Measurements from ENCODE around the gene SORCS2.

Gene SORCS2

GRCh38 chr4:7772711-7773385 is 580.5 kb downstream of the SORCS2 start:
- no CpG with 5 or more reads among the region's 31 CpGs for WGBS (ENCODE audit: extremely low coverage, insufficient coverage, insufficient read length)
- Histone ChIP-seq H3K9ac (ENCODE audit: low read length) (no peak overlapping the region), H3K4ac (ENCODE audit: low read depth, low read length) (no peak overlapping the region), H2BK5ac (ENCODE audit: low read depth, low read length, poor library complexity) (no peak overlapping the region), H3K27ac (ENCODE audit: low read depth, low read length) (no peak overlapping the region), H2BK12ac (ENCODE audit: low read length) (no peak overlapping the region), H4K8ac (ENCODE audit: low read depth, low read length) (no peak overlapping the region), H3K79me1 (ENCODE audit: low read length) (no peaks in the 10 kb centered on the region), H3K23ac (ENCODE audit: low read length) (no peak overlapping the region), H3K79me2 (ENCODE audit: control insufficient read depth, insufficient read depth, low read length, poor library complexity) (no peaks in the 10 kb centered on the region), H3K36me3 (ENCODE audit: control insufficient read depth in 1 of 2, insufficient read depth in 2 of 2, low read length in 2 of 2) (peaks cover 73 to 85% of the 10 kb centered on the region in 2 experiments), H2BK120ac (ENCODE audit: insufficient read depth, low read length, poor library complexity) (no peak overlapping the region), H2AK5ac (ENCODE audit: low read length) (no peak overlapping the region), H4K12ac (ENCODE audit: low read depth, low read length) (no peak overlapping the region), H2AFZ (ENCODE audit: insufficient read depth, low read length, poor library complexity) (no peak overlapping the region), H3K4me2 (ENCODE audit: low read length) (no peak overlapping the region), H3K4me3 (ENCODE audit: low read depth, low read length) (no peak overlapping the region), H3K14ac (ENCODE audit: low read length) (no peak overlapping the region), H3K4me1 (ENCODE audit: control insufficient read depth in 1 of 2, insufficient read depth in 2 of 2, low read length in 2 of 2) (no peaks in the 10 kb centered on the region), H3K9me3 (ENCODE audit: insufficient read depth, low read depth, low read length) (no peaks in the 10 kb centered on the region), H4K91ac (ENCODE audit: low read depth, low read length) (no peak overlapping the region), H3K18ac (ENCODE audit: low read length) (no peak overlapping the region), H3K27me3 (ENCODE audit: insufficient read depth, low read length) (no peaks in the 10 kb centered on the region)
- DNase-seq, result peak; percentile 28 to 44

GRCh38 chr4:7773401-7774180 is 581.3 kb downstream of the SORCS2 start:
- Histone ChIP-seq H3K14ac (ENCODE audit: low read length) (no peak overlapping the region), H2AFZ (ENCODE audit: insufficient read depth, low read length, poor library complexity) (no peak overlapping the region), H3K4me1 (ENCODE audit: control insufficient read depth in 1 of 2, insufficient read depth in 2 of 2, low read length in 2 of 2) (no peaks in the 10 kb centered on the region), H4K12ac (ENCODE audit: low read depth, low read length) (no peak overlapping the region), H4K91ac (ENCODE audit: low read depth, low read length) (no peak overlapping the region), H2BK12ac (ENCODE audit: low read length) (no peak overlapping the region), H3K27ac (ENCODE audit: low read depth, low read length) (no peak overlapping the region), H3K4ac (ENCODE audit: low read depth, low read length) (no peak overlapping the region), H3K79me2 (ENCODE audit: control insufficient read depth, insufficient read depth, low read length, poor library complexity) (no peaks in the 10 kb centered on the region), H3K9ac (ENCODE audit: low read length) (no peak overlapping the region), H3K4me3 (ENCODE audit: low read depth, low read length) (no peak overlapping the region), H2AK5ac (ENCODE audit: low read length) (no peak overlapping the region), H3K4me2 (ENCODE audit: low read length) (no peak overlapping the region), H3K27me3 (ENCODE audit: insufficient read depth, low read length) (no peaks in the 10 kb centered on the region), H3K18ac (ENCODE audit: low read length) (no peak overlapping the region), H2BK5ac (ENCODE audit: low read depth, low read length, poor library complexity) (no peak overlapping the region), H3K36me3 (ENCODE audit: control insufficient read depth in 1 of 2, insufficient read depth in 2 of 2, low read length in 2 of 2) (peaks cover 73 to 85% of the 10 kb centered on the region in 2 experiments), H3K23ac (ENCODE audit: low read length) (no peak overlapping the region), H2BK120ac (ENCODE audit: insufficient read depth, low read length, poor library complexity) (no peak overlapping the region), H4K8ac (ENCODE audit: low read depth, low read length) (no peak overlapping the region), H3K9me3 (ENCODE audit: insufficient read depth, low read depth, low read length) (no peaks in the 10 kb centered on the region), H3K79me1 (ENCODE audit: low read length) (no peaks in the 10 kb centered on the region)
- WGBS (ENCODE audit: extremely low coverage, insufficient coverage, insufficient read length), result no CpG with 5 or more reads among the region's 24 CpGs
- DNase-seq, result no peak

GRCh38 chr4:7774301-7775294 is 582.3 kb downstream of the SORCS2 start:
- Histone ChIP-seq H2BK120ac (ENCODE audit: insufficient read depth, low read length, poor library complexity) (no peak overlapping the region), H3K9ac (ENCODE audit: low read length) (no peak overlapping the region), H2AK5ac (ENCODE audit: low read length) (no peak overlapping the region), H4K8ac (ENCODE audit: low read depth, low read length) (no peak overlapping the region), H3K18ac (ENCODE audit: low read length) (no peak overlapping the region), H2BK5ac (ENCODE audit: low read depth, low read length, poor library complexity) (no peak overlapping the region), H3K23ac (ENCODE audit: low read length) (no peak overlapping the region), H3K4ac (ENCODE audit: low read depth, low read length) (no peak overlapping the region), H3K4me1 (ENCODE audit: control insufficient read depth in 1 of 2, insufficient read depth in 2 of 2, low read length in 2 of 2) (no peaks in the 10 kb centered on the region), H3K27me3 (ENCODE audit: insufficient read depth, low read length) (no peaks in the 10 kb centered on the region), H3K9me3 (ENCODE audit: insufficient read depth, low read depth, low read length) (no peaks in the 10 kb centered on the region), H4K91ac (ENCODE audit: low read depth, low read length) (no peak overlapping the region), H4K12ac (ENCODE audit: low read depth, low read length) (no peak overlapping the region), H3K79me1 (ENCODE audit: low read length) (no peaks in the 10 kb centered on the region), H3K4me2 (ENCODE audit: low read length) (no peak overlapping the region), H3K4me3 (ENCODE audit: low read depth, low read length) (no peak overlapping the region), H2BK12ac (ENCODE audit: low read length) (no peak overlapping the region), H3K79me2 (ENCODE audit: control insufficient read depth, insufficient read depth, low read length, poor library complexity) (no peaks in the 10 kb centered on the region), H3K27ac (ENCODE audit: low read depth, low read length) (no peak overlapping the region), H3K14ac (ENCODE audit: low read length) (no peak overlapping the region), H2AFZ (ENCODE audit: insufficient read depth, low read length, poor library complexity) (no peak overlapping the region), H3K36me3 (ENCODE audit: control insufficient read depth in 1 of 2, insufficient read depth in 2 of 2, low read length in 2 of 2) (peaks cover 70 to 80% of the 10 kb centered on the region in 2 experiments)
- WGBS (ENCODE audit: extremely low coverage, insufficient coverage, insufficient read length), result no CpG with 5 or more reads among the region's 22 CpGs
- DNase-seq, result no peak

- H2BK120ac ChIP-seq (ENCODE audit: insufficient read depth, low read length, poor library complexity), result no peak overlapping the region
- no peak overlapping the region for H3K4ac ChIP-seq (ENCODE audit: low read depth, low read length)
- H4K12ac ChIP-seq (ENCODE audit: low read depth, low read length), result no peak overlapping the region
- H4K8ac ChIP-seq (ENCODE audit: low read depth, low read length), result no peak overlapping the region
- H3K79me1 ChIP-seq (ENCODE audit: low read length), result no peaks in the 10 kb centered on the region
- no peak overlapping the region for H2AK5ac ChIP-seq (ENCODE audit: low read length)
- no peak overlapping the region for H3K9ac ChIP-seq (ENCODE audit: low read length)
- H3K23ac ChIP-seq (ENCODE audit: low read length), result no peak overlapping the region
- no peaks in the 10 kb centered on the region for H3K9me3 ChIP-seq (ENCODE audit: insufficient read depth, low read depth, low read length)
- H3K27me3 ChIP-seq (ENCODE audit: insufficient read depth, low read length), result no peaks in the 10 kb centered on the region
- H3K14ac ChIP-seq (ENCODE audit: low read length), result no peak overlapping the region
- H3K36me3 ChIP-seq (ENCODE audit: control insufficient read depth in 1 of 2, insufficient read depth in 2 of 2, low read length in 2 of 2), result peaks cover 67 to 73% of the 10 kb centered on the region in 2 experiments
- H3K79me2 ChIP-seq (ENCODE audit: control insufficient read depth, insufficient read depth, low read length, poor library complexity), result no peaks in the 10 kb centered on the region
- H2AFZ ChIP-seq (ENCODE audit: insufficient read depth, low read length, poor library complexity), result no peak overlapping the region
- DNase-seq, result no peak
- no peak overlapping the region for H3K4me2 ChIP-seq (ENCODE audit: low read length)
- no peak overlapping the region for H2BK5ac ChIP-seq (ENCODE audit: low read depth, low read length, poor library complexity)
- no CpG with 5 or more reads among the region's 9 CpGs for WGBS (ENCODE audit: extremely low coverage, insufficient coverage, insufficient read length)
- H2BK12ac ChIP-seq (ENCODE audit: low read length), result no peak overlapping the region
- no peak overlapping the region for H3K27ac ChIP-seq (ENCODE audit: low read depth, low read length)
- no peak overlapping the region for H3K4me3 ChIP-seq (ENCODE audit: low read depth, low read length)
- no peaks in the 10 kb centered on the region for H3K4me1 ChIP-seq (ENCODE audit: control insufficient read depth in 1 of 2, insufficient read depth in 2 of 2, low read length in 2 of 2)
- H3K18ac ChIP-seq (ENCODE audit: low read length), result no peak overlapping the region
- H4K91ac ChIP-seq (ENCODE audit: low read depth, low read length), result no peak overlapping the region
Observed at GRCh38 chr4:7775396-7775795, 583.1 kb downstream of the SORCS2 start.

Data from trophoblast cell (in vitro differentiated cells and primary cell).